Testis (tissue), 2 donors: Measurements from ENCODE around the gene BACH1.

Experiments used
- POLR2A ChIP-seq: fragments of 450-650 bp; IDR thresholded peaks from one replicate; pipeline ENCODE4 v1.6.1; 2017; ENCODE audit warnings: antibody characterized with exemption, mild to moderate bottlenecking, moderate library complexity
- TF ChIP-seq, protein P1 (sequence below), 3 experiments: fragments of 450-650 bp in 2 of 3; fragments of 200-600 bp in 1 of 3; sonication (generic) in 1 of 3; IDR thresholded peaks; one replicate each; pipeline ENCODE4 v1.5.1; 2016 to 2019; ENCODE audit warnings: antibody characterized with exemption in 3 of 3, mild to moderate bottlenecking in 2 of 3, moderate library complexity in 1 of 3

DNA sequence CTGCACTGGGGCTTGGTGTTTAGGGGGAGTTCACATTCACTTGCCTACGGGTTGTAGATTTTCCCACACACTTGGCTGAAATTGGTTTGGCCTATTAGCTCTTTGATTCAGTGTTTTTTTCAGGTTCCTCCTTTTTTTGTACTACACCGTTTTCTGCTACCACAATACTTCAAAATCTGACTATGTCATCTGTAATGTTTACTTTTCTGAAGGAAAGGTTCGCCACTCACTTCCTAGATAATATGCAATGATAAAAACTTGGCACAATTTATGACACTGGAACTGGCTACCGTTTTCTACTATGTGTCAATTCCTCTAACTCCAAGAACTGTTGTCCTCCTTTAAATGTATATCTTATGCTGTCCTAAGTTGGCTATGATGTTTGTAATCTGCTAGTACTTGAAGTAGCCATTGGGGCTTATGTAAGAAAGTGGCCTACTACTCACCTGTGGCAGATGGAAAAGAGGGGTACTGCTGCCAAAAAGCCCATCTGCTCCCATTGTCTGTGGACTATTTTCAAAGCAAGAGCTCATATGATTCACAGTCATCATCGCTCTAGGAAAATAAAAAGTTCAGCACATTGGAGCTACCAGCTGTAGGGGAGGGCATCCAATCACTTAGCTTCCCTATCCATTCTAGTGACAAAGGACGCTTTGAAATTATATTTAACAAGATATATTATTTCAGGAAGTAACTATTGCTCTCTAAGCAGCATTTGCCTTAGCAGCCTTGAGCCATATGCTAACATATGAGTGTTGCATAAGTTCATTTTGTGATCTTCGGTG lies 42.4 kb upstream of the BACH1 start:
- TF ChIP-seq, protein P1, sequence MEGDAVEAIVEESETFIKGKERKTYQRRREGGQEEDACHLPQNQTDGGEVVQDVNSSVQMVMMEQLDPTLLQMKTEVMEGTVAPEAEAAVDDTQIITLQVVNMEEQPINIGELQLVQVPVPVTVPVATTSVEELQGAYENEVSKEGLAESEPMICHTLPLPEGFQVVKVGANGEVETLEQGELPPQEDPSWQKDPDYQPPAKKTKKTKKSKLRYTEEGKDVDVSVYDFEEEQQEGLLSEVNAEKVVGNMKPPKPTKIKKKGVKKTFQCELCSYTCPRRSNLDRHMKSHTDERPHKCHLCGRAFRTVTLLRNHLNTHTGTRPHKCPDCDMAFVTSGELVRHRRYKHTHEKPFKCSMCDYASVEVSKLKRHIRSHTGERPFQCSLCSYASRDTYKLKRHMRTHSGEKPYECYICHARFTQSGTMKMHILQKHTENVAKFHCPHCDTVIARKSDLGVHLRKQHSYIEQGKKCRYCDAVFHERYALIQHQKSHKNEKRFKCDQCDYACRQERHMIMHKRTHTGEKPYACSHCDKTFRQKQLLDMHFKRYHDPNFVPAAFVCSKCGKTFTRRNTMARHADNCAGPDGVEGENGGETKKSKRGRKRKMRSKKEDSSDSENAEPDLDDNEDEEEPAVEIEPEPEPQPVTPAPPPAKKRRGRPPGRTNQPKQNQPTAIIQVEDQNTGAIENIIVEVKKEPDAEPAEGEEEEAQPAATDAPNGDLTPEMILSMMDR (IDR thresholded peaks at IDR 0.05), result no peak
- TF ChIP-seq POLR2A, result no peak
